ENCODE measurements around the gene GPR183. TPM values are rescaled to one million over a fixed set of nuclear protein-coding genes. Genes with fewer than 3 reads are reported as not detected.

GPR183 gene
- total RNA-seq, 1 donor = 0.36 TPM

- Histone ChIP-seq H3K4me2 (ENCODE audit: insufficient read depth, low read length) (no peak overlapping the region), H3K79me2 (ENCODE audit: insufficient read depth, low read length) (no peaks in the 10 kb centered on the region), H2AFZ (ENCODE audit: low read length) (no peak overlapping the region), H3K27ac (ENCODE audit: low read depth, low read length) (peak overlapping the region; percentile 71), H3K4me3 (ENCODE audit: insufficient read depth, low read length) (no peak overlapping the region), H4K20me1 (ENCODE audit: insufficient read depth, low read length) (no peaks in the 10 kb centered on the region), H3K27me3 (ENCODE audit: insufficient read depth, low read length) (no peaks in the 10 kb centered on the region), H3K9me3 (ENCODE audit: low read depth, low read length) (no peaks in the 10 kb centered on the region), H3K36me3 (ENCODE audit: insufficient read depth, low read length) (no peaks in the 10 kb centered on the region), H3K4me1 (ENCODE audit: insufficient read depth, low read length) (peaks cover 30% of the 10 kb centered on the region)
- TF ChIP-seq, protein P1, sequence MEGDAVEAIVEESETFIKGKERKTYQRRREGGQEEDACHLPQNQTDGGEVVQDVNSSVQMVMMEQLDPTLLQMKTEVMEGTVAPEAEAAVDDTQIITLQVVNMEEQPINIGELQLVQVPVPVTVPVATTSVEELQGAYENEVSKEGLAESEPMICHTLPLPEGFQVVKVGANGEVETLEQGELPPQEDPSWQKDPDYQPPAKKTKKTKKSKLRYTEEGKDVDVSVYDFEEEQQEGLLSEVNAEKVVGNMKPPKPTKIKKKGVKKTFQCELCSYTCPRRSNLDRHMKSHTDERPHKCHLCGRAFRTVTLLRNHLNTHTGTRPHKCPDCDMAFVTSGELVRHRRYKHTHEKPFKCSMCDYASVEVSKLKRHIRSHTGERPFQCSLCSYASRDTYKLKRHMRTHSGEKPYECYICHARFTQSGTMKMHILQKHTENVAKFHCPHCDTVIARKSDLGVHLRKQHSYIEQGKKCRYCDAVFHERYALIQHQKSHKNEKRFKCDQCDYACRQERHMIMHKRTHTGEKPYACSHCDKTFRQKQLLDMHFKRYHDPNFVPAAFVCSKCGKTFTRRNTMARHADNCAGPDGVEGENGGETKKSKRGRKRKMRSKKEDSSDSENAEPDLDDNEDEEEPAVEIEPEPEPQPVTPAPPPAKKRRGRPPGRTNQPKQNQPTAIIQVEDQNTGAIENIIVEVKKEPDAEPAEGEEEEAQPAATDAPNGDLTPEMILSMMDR (IDR thresholded peaks at IDR 0.05; ENCODE audit: extremely low read depth, low read depth, low read length) = no peak
- peak; percentile 25 for DNase-seq (ENCODE audit: insufficient read length, low spot score, missing footprints)
Observed at GRCh38 chr13:99282264-99283231, 24.7 kb downstream of the GPR183 start.

GRCh38 chr13:99281811-99282263 lies 25.4 kb downstream of the GPR183 start:
- Histone ChIP-seq H3K79me2 (ENCODE audit: insufficient read depth, low read length) (no peaks in the 10 kb centered on the region), H3K4me3 (ENCODE audit: insufficient read depth, low read length) (no peak overlapping the region), H2AFZ (ENCODE audit: low read length) (no peak overlapping the region), H3K4me2 (ENCODE audit: insufficient read depth, low read length) (no peak overlapping the region), H3K9me3 (ENCODE audit: low read depth, low read length) (no peaks in the 10 kb centered on the region), H3K4me1 (ENCODE audit: insufficient read depth, low read length) (peaks cover 30% of the 10 kb centered on the region), H3K27ac (ENCODE audit: low read depth, low read length) (peak overlapping the region; percentile 71), H3K27me3 (ENCODE audit: insufficient read depth, low read length) (no peaks in the 10 kb centered on the region), H4K20me1 (ENCODE audit: insufficient read depth, low read length) (no peaks in the 10 kb centered on the region), H3K36me3 (ENCODE audit: insufficient read depth, low read length) (no peaks in the 10 kb centered on the region)
- peak; percentile 26 for DNase-seq (ENCODE audit: insufficient read length, low spot score, missing footprints)
- TF ChIP-seq, protein P1 (IDR thresholded peaks at IDR 0.05; ENCODE audit: extremely low read depth, low read depth, low read length) = no peak

DNA sequence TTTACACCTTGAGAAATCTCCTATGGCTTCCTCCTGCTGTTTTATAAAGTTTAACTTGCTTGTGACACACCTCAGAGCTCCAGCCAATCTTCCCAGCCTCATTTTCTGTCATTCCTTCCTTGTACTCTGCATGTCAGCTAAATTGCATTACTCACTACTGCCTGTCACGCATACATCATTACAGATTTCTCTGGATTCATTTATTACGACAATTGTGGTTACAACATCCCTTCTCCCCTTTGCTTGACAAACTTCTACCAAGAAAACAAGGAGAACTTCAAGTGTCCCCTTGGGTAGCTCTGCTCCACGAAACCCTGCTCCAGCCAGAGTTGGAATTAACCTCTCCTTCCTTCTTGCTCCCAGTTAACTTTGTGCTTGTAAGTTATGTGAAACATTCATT lies 27.0 kb downstream of the GPR183 start:
- TF ChIP-seq, protein P1 (IDR thresholded peaks at IDR 0.05; ENCODE audit: extremely low read depth, low read depth, low read length) = no peak
- H3K4me1 ChIP-seq (ENCODE audit: insufficient read depth, low read length) = peaks cover 31% of the 10 kb centered on the region
- DNase-seq (ENCODE audit: insufficient read length, low spot score, missing footprints) = peak; percentile 21

GRCh38 chr13:99279637-99280036 lies 27.6 kb downstream of the GPR183 start:
- no peak overlapping the region for H3K4me3 ChIP-seq (ENCODE audit: insufficient read depth, low read length)
- peaks cover 3% of the 10 kb centered on the region for H4K20me1 ChIP-seq (ENCODE audit: insufficient read depth, low read length)
- H3K27ac ChIP-seq (ENCODE audit: low read depth, low read length) = peak overlapping the region; percentile 77
- peaks cover 2% of the 10 kb centered on the region for H3K79me2 ChIP-seq (ENCODE audit: insufficient read depth, low read length)
- TF ChIP-seq, protein P1 (IDR thresholded peaks at IDR 0.05; ENCODE audit: extremely low read depth, low read depth, low read length) = no peak
- H3K4me1 ChIP-seq (ENCODE audit: insufficient read depth, low read length) = peaks cover 35% of the 10 kb centered on the region
- no peak overlapping the region for H3K4me2 ChIP-seq (ENCODE audit: insufficient read depth, low read length)
- H3K27me3 ChIP-seq (ENCODE audit: insufficient read depth, low read length) = no peaks in the 10 kb centered on the region
- no peak overlapping the region for H2AFZ ChIP-seq (ENCODE audit: low read length)
- no peak for DNase-seq (ENCODE audit: insufficient read length, low spot score, missing footprints)
- no peaks in the 10 kb centered on the region for H3K9me3 ChIP-seq (ENCODE audit: low read depth, low read length)
- H3K36me3 ChIP-seq (ENCODE audit: insufficient read depth, low read length) = no peaks in the 10 kb centered on the region

More for the DNA sequence above, 27.0 kb downstream of the GPR183 start:
- H3K9me3 ChIP-seq (ENCODE audit: low read depth, low read length) = no peaks in the 10 kb centered on the region
- peak overlapping the region; percentile 77 for H3K27ac ChIP-seq (ENCODE audit: low read depth, low read length)
- H3K4me3 ChIP-seq (ENCODE audit: insufficient read depth, low read length) = no peak overlapping the region
- H3K36me3 ChIP-seq (ENCODE audit: insufficient read depth, low read length) = no peaks in the 10 kb centered on the region
- peaks cover 2% of the 10 kb centered on the region for H3K79me2 ChIP-seq (ENCODE audit: insufficient read depth, low read length)
- H3K4me2 ChIP-seq (ENCODE audit: insufficient read depth, low read length) = no peak overlapping the region
- H2AFZ ChIP-seq (ENCODE audit: low read length) = no peak overlapping the region
- no peaks in the 10 kb centered on the region for H4K20me1 ChIP-seq (ENCODE audit: insufficient read depth, low read length)
- H3K27me3 ChIP-seq (ENCODE audit: insufficient read depth, low read length) = no peaks in the 10 kb centered on the region
